Mucosa of stomach (tissue), 1 donor: Measurements from ENCODE around the gene ARIH2.
"Not testable (repeated sequence)": the region's sequence is repeated elsewhere in the genome, so short reads cannot be mapped to it uniquely, and the experiment has no call there.

Source experiments
- H3K27me3 ChIP-seq: one replicate; pipeline ENCODE4 v1.7.0; 2013; ENCODE audit warnings: mild to moderate bottlenecking, low read length; ENCODE audit not compliant: control insufficient read depth, insufficient read depth
- H3K36me3 ChIP-seq: one replicate; pipeline ENCODE4 v1.7.0; 2013; ENCODE audit warnings: low read length; ENCODE audit not compliant: control insufficient read depth, insufficient read depth
- H3K4me1 ChIP-seq: one replicate; pipeline ENCODE4 v1.7.0; 2013; ENCODE audit warnings: mild to moderate bottlenecking, low read length; ENCODE audit not compliant: control insufficient read depth, insufficient read depth
- H3K4me3 ChIP-seq: one replicate; pipeline ENCODE4 v1.7.0; 2013; ENCODE audit warnings: low read length
- H3K9ac ChIP-seq: one replicate; pipeline ENCODE4 v1.7.0; 2013; ENCODE audit warnings: mild to moderate bottlenecking, low read length, moderate library complexity
- H3K9me3 ChIP-seq: one replicate; pipeline ENCODE4 v1.7.0; 2013; ENCODE audit warnings: mild to moderate bottlenecking, low read length, moderate library complexity; ENCODE audit not compliant: control insufficient read depth
- donor health status: Pancreatic carcinoma.

The ARIH2 gene

GRCh38 chr3:48997714-48998637, 79.3 kb downstream of the ARIH2 start:
- no peaks in the 10 kb centered on the region for H3K27me3 ChIP-seq
- H3K4me1 ChIP-seq = peaks cover 6% of the 10 kb centered on the region
- H3K4me3 ChIP-seq = no peak overlapping the region
- H3K36me3 ChIP-seq = no peaks in the 10 kb centered on the region
- H3K9me3 ChIP-seq = no peaks in the 10 kb centered on the region
- peak overlapping the region; percentile 25 for H3K9ac ChIP-seq

GRCh38 chr3:48999085-48999858, 80.6 kb downstream of the ARIH2 start:
- Histone ChIP-seq H3K4me3 (no peak overlapping the region), H3K4me1 (peaks cover 13% of the 10 kb centered on the region), H3K9ac (no peak overlapping the region), H3K36me3 (no peaks in the 10 kb centered on the region), H3K27me3 (no peaks in the 10 kb centered on the region), H3K9me3 (no peaks in the 10 kb centered on the region)

- no peaks in the 10 kb centered on the region for H3K27me3 ChIP-seq
- no peak overlapping the region for H3K4me3 ChIP-seq
- H3K9ac ChIP-seq = no peak overlapping the region
- no peaks in the 10 kb centered on the region for H3K36me3 ChIP-seq
- no peaks in the 10 kb centered on the region for H3K9me3 ChIP-seq
- peaks cover 31% of the 10 kb centered on the region for H3K4me1 ChIP-seq
These were observed 82.5 kb downstream of the ARIH2 start for GRCh38 chr3:49001155-49001554.

GRCh38 chr3:49004352-49005302, 86.0 kb downstream of the ARIH2 start:
- Histone ChIP-seq H3K27me3 (no peaks in the 10 kb centered on the region), H3K36me3 (no peaks in the 10 kb centered on the region), H3K4me1 (peaks cover 44% of the 10 kb centered on the region), H3K9me3 (no peaks in the 10 kb centered on the region), H3K4me3 (no peak overlapping the region), H3K9ac (no peak overlapping the region)

GRCh38 chr3:49005303-49005680, 86.7 kb downstream of the ARIH2 start:
- peaks cover 44% of the 10 kb centered on the region for H3K4me1 ChIP-seq
- no peaks in the 10 kb centered on the region for H3K36me3 ChIP-seq
- no peak overlapping the region for H3K4me3 ChIP-seq
- no peaks in the 10 kb centered on the region for H3K9me3 ChIP-seq
- no peaks in the 10 kb centered on the region for H3K27me3 ChIP-seq
- H3K9ac ChIP-seq = no peak overlapping the region

- Histone ChIP-seq H3K4me3 (peak overlapping the region; percentile 94), H3K36me3 (no peaks in the 10 kb centered on the region), H3K9me3 (no peaks in the 10 kb centered on the region), H3K9ac (no peak overlapping the region), H3K27me3 (no peaks in the 10 kb centered on the region), H3K4me1 (peaks cover 44% of the 10 kb centered on the region)
These were observed 87.4 kb downstream of the ARIH2 start for GRCh38 chr3:49005998-49006397.

GRCh38 chr3:49006408-49007067, 87.9 kb downstream of the ARIH2 start:
- Histone ChIP-seq H3K4me1 (peaks cover 44% of the 10 kb centered on the region), H3K27me3 (no peaks in the 10 kb centered on the region), H3K9ac (peak overlapping the region; percentile 94), H3K9me3 (no peaks in the 10 kb centered on the region), H3K36me3 (no peaks in the 10 kb centered on the region), H3K4me3 (peak overlapping the region; percentile 94)

GRCh38 chr3:49007068-49007770, 88.6 kb downstream of the ARIH2 start, which contains the start of gene WDR6:
WDR6 (plus strand) TSS chr3:49007391; CDS start chr3:49007432, 41 bp downstream.
- peak within 1 kb of the TSS; percentile 94 for H3K9ac ChIP-seq
- no peaks in the 10 kb centered on the region for H3K36me3 ChIP-seq
- H3K4me1 ChIP-seq = peaks cover 44% of the 10 kb centered on the region
- no peaks in the 10 kb centered on the region for H3K9me3 ChIP-seq
- H3K4me3 ChIP-seq = peak within 1 kb of the TSS; percentile 94
- no peaks in the 10 kb centered on the region for H3K27me3 ChIP-seq

- no peaks in the 10 kb centered on the region for H3K9me3 ChIP-seq
- peak overlapping the region; percentile 94 for H3K9ac ChIP-seq
- peak overlapping the region; percentile 94 for H3K4me3 ChIP-seq
- H3K4me1 ChIP-seq = peaks cover 44% of the 10 kb centered on the region
- H3K36me3 ChIP-seq = peaks cover 6% of the 10 kb centered on the region
- H3K27me3 ChIP-seq = no peaks in the 10 kb centered on the region
These were observed 89.3 kb downstream of the ARIH2 start for GRCh38 chr3:49007771-49008528.

GRCh38 chr3:49008627-49009026, 90.0 kb downstream of the ARIH2 start:
- peak overlapping the region; percentile 1 for H3K9ac ChIP-seq

More at GRCh38 chr3:49008627-49009026, 90.0 kb downstream of the ARIH2 start:
- Histone ChIP-seq H3K36me3 (peaks cover 13% of the 10 kb centered on the region), H3K4me1 (peaks cover 48% of the 10 kb centered on the region)
- H3K4me3 ChIP-seq, H3K9me3 ChIP-seq, H3K27me3 ChIP-seq: not testable (repeated sequence)
